Activated naive CD4-positive, alpha-beta T cell treated with anti-CD3 and anti-CD28 coated beads, Interleukin-2, amount 50 U/mL, for 24 hours (primary cell): ENCODE data around the gene CNEP1R1.
"Not testable (repeated sequence)": the region's sequence is repeated elsewhere in the genome, so short reads cannot be mapped to it uniquely, and the experiment has no call there.

ENCODE experiments used
- H3K27ac Mint-ChIP-seq: one replicate; pipeline ENCODE4 v1.8.0; 2021; ENCODE audit warnings: mild to moderate bottlenecking, mixed read lengths
- H3K27me3 Mint-ChIP-seq: one replicate; pipeline ENCODE4 v1.8.0; 2021; ENCODE audit warnings: mixed read lengths
- H3K36me3 Mint-ChIP-seq: one replicate; pipeline ENCODE4 v1.8.0; 2021; ENCODE audit warnings: mixed read lengths
- H3K4me1 Mint-ChIP-seq: one replicate; pipeline ENCODE4 v1.8.0; 2021; ENCODE audit warnings: mixed read lengths
- H3K4me3 Mint-ChIP-seq: one replicate; pipeline ENCODE4 v1.8.0; 2021; ENCODE audit warnings: mild to moderate bottlenecking, mixed read lengths
- H3K9me3 Mint-ChIP-seq: one replicate; pipeline ENCODE4 v1.8.0; 2021; ENCODE audit warnings: mixed read lengths

CNEP1R1 gene

DNA sequence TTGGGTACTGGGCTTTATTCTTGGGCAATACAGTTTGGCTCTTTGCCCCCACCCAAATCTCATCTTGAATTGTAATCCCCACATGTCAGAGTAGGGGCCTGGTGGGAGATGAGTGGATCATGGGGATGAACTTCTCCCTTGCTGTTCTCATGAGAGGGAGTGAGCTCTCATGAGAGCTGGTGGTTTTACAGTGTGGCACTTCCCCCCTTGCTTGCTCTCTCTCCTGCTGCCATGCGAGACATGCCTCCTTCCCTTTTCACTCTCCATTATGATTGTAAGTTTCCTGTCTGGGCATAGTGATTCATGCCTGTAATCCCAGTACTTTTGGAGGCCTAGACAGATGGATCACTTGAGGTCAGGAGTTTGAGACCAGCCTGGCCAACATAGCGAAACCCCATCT lies 18.1 kb upstream of the CNEP1R1 start:
- no peaks in the 10 kb centered on the region for H3K36me3 Mint-ChIP-seq
- H3K4me1 Mint-ChIP-seq = no peaks in the 10 kb centered on the region
- peaks cover 5% of the 10 kb centered on the region for H3K27me3 Mint-ChIP-seq
- H3K9me3 Mint-ChIP-seq = peaks cover 7% of the 10 kb centered on the region
- H3K27ac Mint-ChIP-seq = no peak overlapping the region
- H3K4me3 Mint-ChIP-seq = no peak overlapping the region

DNA sequence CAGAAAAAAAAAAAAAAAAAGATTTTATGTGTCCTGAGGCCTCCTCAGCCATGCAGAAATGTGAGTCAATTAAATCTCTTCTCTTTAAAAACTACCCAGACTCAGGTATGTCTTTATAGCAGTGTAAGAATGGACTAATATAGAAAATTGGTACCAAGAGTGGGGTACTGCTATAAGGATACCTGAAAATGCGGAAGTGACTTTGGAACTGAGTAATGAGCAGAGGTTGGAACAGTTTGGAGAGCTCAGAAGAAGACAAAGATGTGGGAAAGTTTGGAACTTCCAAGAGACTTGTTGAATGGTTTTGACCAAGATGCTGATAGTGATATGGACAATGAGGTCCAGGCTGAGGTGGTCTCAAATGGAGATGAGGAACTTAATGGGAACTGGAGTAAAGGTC lies 17.3 kb upstream of the CNEP1R1 start:
- no peak overlapping the region for H3K4me3 Mint-ChIP-seq
- H3K4me1 Mint-ChIP-seq = no peaks in the 10 kb centered on the region
- H3K27ac Mint-ChIP-seq = no peak overlapping the region
- H3K27me3 Mint-ChIP-seq = peaks cover 2% of the 10 kb centered on the region
- peaks cover 2% of the 10 kb centered on the region for H3K9me3 Mint-ChIP-seq
- H3K36me3 Mint-ChIP-seq = no peaks in the 10 kb centered on the region

- Mint-ChIP-seq H3K36me3 (no peaks in the 10 kb centered on the region), H3K27me3 (no peaks in the 10 kb centered on the region), H3K27ac (no peak overlapping the region), H3K9me3 (no peaks in the 10 kb centered on the region), H3K4me1 (no peaks in the 10 kb centered on the region), H3K4me3 (no peak overlapping the region)
These were observed 14.8 kb upstream of the CNEP1R1 start for GRCh38 chr16:50010212-50010611.

DNA sequence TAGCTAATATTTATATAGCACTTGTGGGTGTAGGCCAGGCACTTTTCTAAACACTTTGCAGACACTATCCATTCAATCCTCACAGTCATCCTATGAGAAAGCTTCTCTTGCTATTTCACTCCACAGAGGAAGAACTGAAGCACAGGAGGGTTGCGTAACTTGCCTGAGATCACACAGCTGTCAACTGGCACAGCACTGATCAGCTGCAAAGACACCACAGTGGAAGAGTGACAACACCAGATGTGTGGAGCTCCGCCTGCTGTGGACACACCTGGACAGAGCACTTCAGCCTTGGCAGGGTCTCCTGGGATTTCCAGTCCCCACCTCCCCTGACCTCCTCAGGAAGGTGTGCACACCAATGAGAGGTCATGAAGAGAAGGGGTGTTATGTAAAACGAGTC lies 13.3 kb upstream of the CNEP1R1 start:
- H3K9me3 Mint-ChIP-seq = no peaks in the 10 kb centered on the region
- H3K27me3 Mint-ChIP-seq = no peaks in the 10 kb centered on the region
- H3K4me1 Mint-ChIP-seq = no peaks in the 10 kb centered on the region
- no peak overlapping the region for H3K4me3 Mint-ChIP-seq
- H3K27ac Mint-ChIP-seq = no peak overlapping the region
- H3K36me3 Mint-ChIP-seq = no peaks in the 10 kb centered on the region

- Mint-ChIP-seq H3K9me3 (no peaks in the 10 kb centered on the region), H3K36me3 (no peaks in the 10 kb centered on the region), H3K27me3 (no peaks in the 10 kb centered on the region), H3K27ac (no peak overlapping the region), H3K4me1 (no peaks in the 10 kb centered on the region), H3K4me3 (no peak overlapping the region)
These were observed 12.8 kb upstream of the CNEP1R1 start for GRCh38 chr16:50012182-50012581.

DNA sequence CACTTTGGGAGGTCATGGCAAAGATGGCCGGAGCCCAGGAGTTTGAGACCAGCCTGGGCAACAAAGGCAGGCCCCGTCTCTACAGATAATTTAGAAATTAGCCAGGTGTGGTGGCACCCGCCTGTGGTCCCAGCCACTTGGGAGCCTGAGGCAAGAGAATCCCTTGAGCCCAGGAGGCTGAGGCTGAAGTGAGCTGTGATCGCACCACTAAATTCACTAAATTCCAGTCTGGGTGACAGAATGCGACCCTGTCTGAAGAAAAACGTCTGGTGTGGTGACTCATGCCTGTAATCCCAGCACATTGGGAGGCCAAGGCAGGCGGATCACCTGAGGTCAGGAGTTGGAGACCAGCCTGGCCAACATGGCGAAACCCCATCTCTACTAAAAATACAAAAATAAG lies 10.8 kb upstream of the CNEP1R1 start:
- H3K4me1 Mint-ChIP-seq, H3K27ac Mint-ChIP-seq, H3K36me3 Mint-ChIP-seq, H3K27me3 Mint-ChIP-seq, H3K9me3 Mint-ChIP-seq, H3K4me3 Mint-ChIP-seq: not testable (repeated sequence)

DNA sequence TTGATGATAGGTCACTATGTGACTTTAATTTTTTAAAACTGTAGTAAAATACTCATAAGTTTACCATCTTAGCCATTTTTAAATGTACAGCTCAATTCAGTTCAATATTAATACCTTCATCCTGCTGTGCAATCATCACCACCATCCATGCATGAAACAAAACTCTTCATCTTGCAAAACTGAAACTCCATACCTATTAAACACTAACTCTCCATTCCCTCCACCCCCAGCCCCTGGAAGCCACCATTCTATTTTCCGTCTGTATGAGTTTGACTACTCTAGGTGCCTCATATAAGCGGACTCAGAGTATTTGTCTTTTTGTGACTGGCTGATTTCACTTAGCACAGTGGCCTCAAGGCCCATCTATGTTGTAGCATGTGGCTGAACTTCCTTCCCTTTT lies 9.4 kb upstream of the CNEP1R1 start:
- no peak overlapping the region for H3K27ac Mint-ChIP-seq
- no peak overlapping the region for H3K4me3 Mint-ChIP-seq

DNA sequence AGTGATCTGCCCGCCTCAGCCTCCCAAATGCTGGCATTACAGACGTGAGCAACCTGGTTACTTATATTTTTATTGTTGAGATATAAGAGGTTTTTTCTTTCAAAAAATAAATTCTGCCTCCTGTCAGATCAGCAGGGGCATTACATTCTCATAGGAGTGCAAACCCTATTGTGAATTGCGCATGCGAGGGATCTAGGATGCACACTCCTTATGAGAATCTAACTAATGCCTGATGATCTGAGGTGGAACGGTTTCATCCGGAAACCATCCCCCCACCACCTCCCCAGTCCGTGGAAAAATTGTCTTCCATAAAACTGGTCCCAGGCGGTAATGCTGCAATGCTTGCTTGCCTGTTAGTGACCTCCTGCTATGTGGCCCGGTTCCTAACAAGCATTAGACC lies 7.5 kb upstream of the CNEP1R1 start:
- H3K36me3 Mint-ChIP-seq = no peaks in the 10 kb centered on the region
- no peaks in the 10 kb centered on the region for H3K9me3 Mint-ChIP-seq
- no peak overlapping the region for H3K4me3 Mint-ChIP-seq
- no peak overlapping the region for H3K27ac Mint-ChIP-seq
- H3K4me1 Mint-ChIP-seq = no peaks in the 10 kb centered on the region
- no peaks in the 10 kb centered on the region for H3K27me3 Mint-ChIP-seq

More for the DNA sequence above, 9.4 kb upstream of the CNEP1R1 start:
- H3K36me3 Mint-ChIP-seq = no peaks in the 10 kb centered on the region
- no peaks in the 10 kb centered on the region for H3K9me3 Mint-ChIP-seq
- no peaks in the 10 kb centered on the region for H3K27me3 Mint-ChIP-seq
- H3K4me1 Mint-ChIP-seq = no peaks in the 10 kb centered on the region

GRCh38 chr16:50021544-50021943 lies 3.5 kb upstream of the CNEP1R1 start:
- no peaks in the 10 kb centered on the region for H3K27me3 Mint-ChIP-seq
- H3K4me1 Mint-ChIP-seq = peaks cover 15% of the 10 kb centered on the region
- H3K9me3 Mint-ChIP-seq = no peaks in the 10 kb centered on the region
- H3K27ac Mint-ChIP-seq = no peak overlapping the region
- no peaks in the 10 kb centered on the region for H3K36me3 Mint-ChIP-seq
- H3K4me3 Mint-ChIP-seq = no peak overlapping the region

DNA sequence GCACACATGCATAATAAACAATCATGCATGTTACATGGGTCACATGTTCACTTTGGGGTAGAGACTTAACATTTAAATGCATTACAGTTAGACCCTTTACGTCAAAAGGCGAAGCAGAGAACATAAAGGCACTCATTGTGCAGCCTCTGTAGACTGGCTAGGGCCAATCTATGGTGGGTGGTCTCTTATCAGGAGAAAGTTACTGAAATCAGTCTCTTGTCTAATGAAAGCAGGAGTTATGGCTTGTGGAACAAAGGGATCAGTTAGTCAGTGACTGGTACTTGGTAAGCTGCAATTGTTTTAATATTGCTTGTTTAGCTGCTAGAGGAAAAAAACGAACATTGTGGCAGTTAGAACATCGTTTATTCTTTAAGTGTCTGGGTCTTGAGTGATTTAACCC lies 1.4 kb upstream of the CNEP1R1 start:
- Mint-ChIP-seq H3K27ac (no peak overlapping the region), H3K9me3 (no peaks in the 10 kb centered on the region), H3K27me3 (no peaks in the 10 kb centered on the region), H3K4me3 (no peak overlapping the region), H3K36me3 (no peaks in the 10 kb centered on the region), H3K4me1 (peaks cover 23% of the 10 kb centered on the region)

DNA sequence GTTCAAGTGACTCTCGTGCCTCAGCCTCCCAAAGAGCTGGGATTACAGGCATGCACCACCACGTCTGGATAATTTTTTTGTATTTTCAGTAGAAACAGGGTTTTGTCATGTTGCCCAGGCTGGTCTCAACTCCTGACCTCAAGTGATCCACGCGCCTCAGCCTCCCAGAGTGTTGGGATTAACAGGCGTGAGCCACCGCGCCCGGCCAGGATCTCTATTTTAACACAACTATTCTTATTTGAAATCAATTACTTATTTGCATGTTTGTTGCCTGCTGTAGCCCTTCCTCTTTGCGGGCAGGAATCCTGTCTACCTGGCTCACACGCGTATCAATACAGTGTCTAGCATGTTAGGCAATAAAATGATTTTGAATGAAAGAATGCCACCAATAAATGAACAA lies 818 bp upstream of the CNEP1R1 start:
- H3K4me3 Mint-ChIP-seq = peak overlapping the region; percentile 97
- H3K27me3 Mint-ChIP-seq = no peaks in the 10 kb centered on the region
- no peaks in the 10 kb centered on the region for H3K36me3 Mint-ChIP-seq
- peaks cover 23% of the 10 kb centered on the region for H3K4me1 Mint-ChIP-seq
- no peaks in the 10 kb centered on the region for H3K9me3 Mint-ChIP-seq
- peak overlapping the region; percentile 95 for H3K27ac Mint-ChIP-seq

DNA sequence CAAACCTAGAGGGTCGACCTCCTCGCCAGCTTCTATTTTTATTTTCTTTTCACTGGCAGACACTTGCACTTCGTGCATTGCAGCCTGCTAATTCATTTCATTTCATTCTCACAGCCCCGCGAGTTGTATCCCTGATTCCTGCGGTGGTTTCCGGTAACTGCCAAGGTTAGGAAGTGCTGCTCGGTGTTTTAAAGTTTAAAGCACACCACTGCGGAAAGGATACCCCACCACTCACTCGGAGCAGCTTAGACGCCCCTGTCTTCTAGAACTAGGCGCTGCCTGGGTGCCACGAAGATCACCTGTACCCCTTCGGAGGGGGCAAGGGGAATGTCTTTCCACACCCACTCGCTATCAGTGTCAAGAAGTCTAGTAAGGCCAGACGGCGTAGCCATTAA lies 509 bp downstream of the CNEP1R1 start:
- H3K27ac Mint-ChIP-seq = peak overlapping the region; percentile 94
- H3K4me3 Mint-ChIP-seq = peak overlapping the region; percentile 97
- no peaks in the 10 kb centered on the region for H3K9me3 Mint-ChIP-seq
- H3K27me3 Mint-ChIP-seq = no peaks in the 10 kb centered on the region
- no peaks in the 10 kb centered on the region for H3K36me3 Mint-ChIP-seq
- peaks cover 23% of the 10 kb centered on the region for H3K4me1 Mint-ChIP-seq

DNA sequence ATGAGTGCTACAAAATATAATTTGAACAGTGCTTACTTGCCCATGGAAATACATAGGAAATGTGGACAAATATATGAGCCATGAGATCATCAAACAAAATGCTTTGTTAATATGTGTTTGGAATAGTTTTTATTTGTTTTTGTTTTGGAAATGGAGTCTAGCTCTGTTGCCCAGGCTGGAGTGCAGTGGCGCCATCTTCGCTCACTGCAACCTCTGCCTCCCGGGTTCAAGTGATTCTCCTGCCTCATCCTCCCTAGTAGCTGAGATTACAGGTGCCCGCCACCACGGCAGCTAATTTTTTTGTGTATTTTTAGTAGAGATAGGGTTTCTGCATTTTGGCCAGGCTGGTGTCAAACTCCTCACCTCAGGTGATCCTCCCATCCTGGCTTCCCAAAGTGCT lies 2.8 kb downstream of the CNEP1R1 start:
- Mint-ChIP-seq H3K27me3 (no peaks in the 10 kb centered on the region), H3K9me3 (no peaks in the 10 kb centered on the region), H3K4me3 (no peak overlapping the region), H3K27ac (no peak overlapping the region), H3K4me1 (peaks cover 26% of the 10 kb centered on the region), H3K36me3 (no peaks in the 10 kb centered on the region)

- Mint-ChIP-seq H3K4me1 (peaks cover 19% of the 10 kb centered on the region), H3K27me3 (no peaks in the 10 kb centered on the region), H3K4me3 (no peak overlapping the region), H3K27ac (no peak overlapping the region), H3K36me3 (peaks cover 4% of the 10 kb centered on the region), H3K9me3 (no peaks in the 10 kb centered on the region)
These were observed 10.5 kb downstream of the CNEP1R1 start for GRCh38 chr16:50035468-50035992.

DNA sequence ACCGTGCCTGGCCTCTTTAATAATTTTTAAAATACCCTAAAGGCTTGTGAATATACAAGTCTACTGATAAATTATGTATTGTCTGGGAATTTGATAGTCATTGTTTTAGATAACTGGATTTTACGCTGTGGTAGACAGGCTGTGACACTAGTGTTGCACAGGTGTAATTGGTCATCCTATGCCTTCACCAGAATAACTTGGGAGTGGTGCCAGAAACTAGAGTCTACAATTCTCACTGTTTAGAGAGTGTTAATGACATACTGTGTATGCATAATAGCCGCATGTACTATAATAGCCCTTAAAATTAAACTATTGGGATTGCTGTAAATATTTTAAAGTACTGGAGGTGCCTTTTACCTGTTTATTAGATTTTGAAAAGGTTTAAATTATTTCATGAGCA lies 11.4 kb downstream of the CNEP1R1 start:
- H3K36me3 Mint-ChIP-seq = peaks cover 4% of the 10 kb centered on the region
- peaks cover 16% of the 10 kb centered on the region for H3K4me1 Mint-ChIP-seq
- no peak overlapping the region for H3K27ac Mint-ChIP-seq
- no peaks in the 10 kb centered on the region for H3K27me3 Mint-ChIP-seq
- H3K4me3 Mint-ChIP-seq = no peak overlapping the region
- no peaks in the 10 kb centered on the region for H3K9me3 Mint-ChIP-seq

- Mint-ChIP-seq H3K4me1 (peaks cover 16% of the 10 kb centered on the region), H3K9me3 (no peaks in the 10 kb centered on the region), H3K27me3 (no peaks in the 10 kb centered on the region), H3K36me3 (peaks cover 4% of the 10 kb centered on the region), H3K27ac (peak overlapping the region; percentile 47), H3K4me3 (no peak overlapping the region)
These were observed 12.7 kb downstream of the CNEP1R1 start for GRCh38 chr16:50037662-50038220.

- peaks cover 4% of the 10 kb centered on the region for H3K36me3 Mint-ChIP-seq
- H3K4me1 Mint-ChIP-seq = peaks cover 16% of the 10 kb centered on the region
- no peak overlapping the region for H3K4me3 Mint-ChIP-seq
- no peaks in the 10 kb centered on the region for H3K27me3 Mint-ChIP-seq
- peak overlapping the region; percentile 81 for H3K27ac Mint-ChIP-seq
- no peaks in the 10 kb centered on the region for H3K9me3 Mint-ChIP-seq
These were observed 13.3 kb downstream of the CNEP1R1 start for GRCh38 chr16:50038286-50038685.
